ENCODE results near the gene NFATC1. TPM values are rescaled to one million over a fixed set of nuclear protein-coding genes. Genes with fewer than 3 reads are reported as not detected.

NFATC1 gene
- polyA plus RNA-seq, 1 experiment: 0.73 TPM

DNA sequence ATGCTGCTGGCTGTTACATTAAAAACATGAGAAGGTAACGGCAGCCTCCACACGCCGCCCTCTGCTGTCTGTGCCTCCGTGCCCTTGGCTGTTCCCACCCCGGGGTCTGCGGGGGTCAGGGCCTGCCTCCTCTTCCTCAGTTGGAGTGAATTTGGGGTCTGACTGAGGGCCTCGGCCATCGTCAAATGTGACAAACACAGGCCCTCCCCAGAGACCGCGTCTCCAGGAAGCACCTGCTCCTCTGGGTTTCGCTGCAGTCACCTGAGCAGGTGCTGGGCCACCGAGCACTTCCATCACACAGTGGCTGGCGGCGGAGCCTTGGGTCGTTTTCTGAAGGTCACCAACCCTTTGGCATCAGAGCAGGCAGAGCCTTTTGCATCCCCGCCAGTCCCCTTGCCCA is 70.9 kb downstream of the NFATC1 start:
- TF ChIP-seq, protein P1, sequence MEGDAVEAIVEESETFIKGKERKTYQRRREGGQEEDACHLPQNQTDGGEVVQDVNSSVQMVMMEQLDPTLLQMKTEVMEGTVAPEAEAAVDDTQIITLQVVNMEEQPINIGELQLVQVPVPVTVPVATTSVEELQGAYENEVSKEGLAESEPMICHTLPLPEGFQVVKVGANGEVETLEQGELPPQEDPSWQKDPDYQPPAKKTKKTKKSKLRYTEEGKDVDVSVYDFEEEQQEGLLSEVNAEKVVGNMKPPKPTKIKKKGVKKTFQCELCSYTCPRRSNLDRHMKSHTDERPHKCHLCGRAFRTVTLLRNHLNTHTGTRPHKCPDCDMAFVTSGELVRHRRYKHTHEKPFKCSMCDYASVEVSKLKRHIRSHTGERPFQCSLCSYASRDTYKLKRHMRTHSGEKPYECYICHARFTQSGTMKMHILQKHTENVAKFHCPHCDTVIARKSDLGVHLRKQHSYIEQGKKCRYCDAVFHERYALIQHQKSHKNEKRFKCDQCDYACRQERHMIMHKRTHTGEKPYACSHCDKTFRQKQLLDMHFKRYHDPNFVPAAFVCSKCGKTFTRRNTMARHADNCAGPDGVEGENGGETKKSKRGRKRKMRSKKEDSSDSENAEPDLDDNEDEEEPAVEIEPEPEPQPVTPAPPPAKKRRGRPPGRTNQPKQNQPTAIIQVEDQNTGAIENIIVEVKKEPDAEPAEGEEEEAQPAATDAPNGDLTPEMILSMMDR (IDR thresholded peaks at IDR 0.05; ENCODE audit: low read depth, low read length): no peak
- Histone ChIP-seq H3K4me3 (ENCODE audit: low read depth, low read length) (no peak overlapping the region), H3K27ac (ENCODE audit: low read depth, low read length) (no peak overlapping the region), H3K27me3 (ENCODE audit: control insufficient read depth, insufficient read depth, low read length) (peaks cover 5% of the 10 kb centered on the region), H3K9me3 (ENCODE audit: control insufficient read depth, insufficient read depth, low read length) (peaks cover 12% of the 10 kb centered on the region; the same call in 1 of the 2 replicates)
- CTCF ChIA-PET: interaction anchor here (1.1 kb wide), 1 partner anchor 88 kb away, joined by 4 read pairs; no protein-coding TSS in a partner anchor
- POLR2A ChIA-PET: no interaction called here
- DNase-seq (ENCODE audit: low read depth, low spot score): no peak

DNA sequence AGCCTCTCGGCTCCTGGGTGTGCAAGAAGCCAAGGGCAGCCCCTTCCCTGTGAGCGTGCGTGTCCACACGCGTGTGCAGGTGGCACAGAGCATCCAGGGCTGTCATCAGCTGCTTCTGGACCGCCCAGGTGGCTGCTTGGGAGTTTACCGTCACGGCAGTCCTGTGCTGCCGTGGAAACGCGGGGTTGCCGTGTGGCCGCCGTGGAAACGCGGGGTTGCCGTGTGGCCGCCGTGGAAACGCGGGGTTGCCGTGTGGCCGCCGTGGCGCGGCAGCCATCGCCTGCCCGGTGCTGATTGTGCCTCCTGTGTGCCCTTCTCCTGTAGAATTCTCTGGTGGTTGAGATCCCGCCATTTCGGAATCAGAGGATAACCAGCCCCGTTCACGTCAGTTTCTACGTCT is 71.4 kb downstream of the NFATC1 start:
- TF ChIP-seq, protein P1 (IDR thresholded peaks at IDR 0.05; ENCODE audit: low read depth, low read length): no peak
- CTCF ChIA-PET: no interaction called here
- POLR2A ChIA-PET: no interaction called here
- Histone ChIP-seq H3K9me3 (ENCODE audit: control insufficient read depth, insufficient read depth, low read length) (peaks cover 18% of the 10 kb centered on the region), H3K4me3 (ENCODE audit: low read depth, low read length) (no peak overlapping the region), H3K27me3 (ENCODE audit: control insufficient read depth, insufficient read depth, low read length) (peaks cover 5% of the 10 kb centered on the region), H3K27ac (ENCODE audit: low read depth, low read length) (no peak overlapping the region)
- DNase-seq (ENCODE audit: low read depth, low spot score): no peak

DNA sequence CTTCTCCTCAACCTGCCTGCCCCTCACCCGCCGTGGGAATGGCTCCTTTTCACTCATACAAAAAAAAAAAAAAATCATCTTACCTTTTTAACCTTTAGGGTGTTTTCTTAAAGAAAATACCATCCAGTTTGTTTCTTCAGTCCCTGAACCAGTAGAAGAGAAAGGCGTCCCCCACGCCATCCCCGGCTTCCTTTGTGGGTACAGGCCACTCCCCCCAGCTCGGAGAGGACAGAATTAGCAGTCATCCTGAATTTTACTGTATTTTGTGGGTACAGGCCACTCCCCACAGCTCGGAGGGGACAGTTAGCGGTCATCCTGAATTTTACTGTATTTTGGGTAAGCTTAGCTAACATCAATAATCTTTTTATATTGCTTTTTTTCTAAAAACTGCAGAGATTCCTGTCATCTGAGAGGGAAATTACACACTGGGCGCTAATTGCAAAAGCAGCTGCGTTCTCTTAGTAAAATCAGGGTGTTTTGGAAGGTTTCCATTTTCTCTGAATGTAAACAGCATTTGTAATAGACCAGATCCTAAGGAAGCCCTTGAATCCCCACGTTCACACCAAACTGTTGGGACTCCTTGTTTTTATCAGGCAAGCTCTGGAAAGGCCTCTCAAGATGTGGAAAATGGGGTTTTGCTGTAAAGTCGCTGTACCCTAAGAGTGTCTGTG is 72.5 kb downstream of the NFATC1 start:
- DNase-seq (ENCODE audit: low read depth, low spot score): no peak
- TF ChIP-seq, protein P1 (IDR thresholded peaks at IDR 0.05; ENCODE audit: low read depth, low read length): no peak
- POLR2A ChIA-PET: no interaction called here
- H3K9me3 ChIP-seq (ENCODE audit: control insufficient read depth, insufficient read depth, low read length): peaks cover 29% of the 10 kb centered on the region
- H3K27ac ChIP-seq (ENCODE audit: low read depth, low read length): no peak overlapping the region
- no peak overlapping the region for H3K4me3 ChIP-seq (ENCODE audit: low read depth, low read length)
- CTCF ChIA-PET: no interaction called here
- H3K27me3 ChIP-seq (ENCODE audit: control insufficient read depth, insufficient read depth, low read length): peaks cover 5% of the 10 kb centered on the region

DNA sequence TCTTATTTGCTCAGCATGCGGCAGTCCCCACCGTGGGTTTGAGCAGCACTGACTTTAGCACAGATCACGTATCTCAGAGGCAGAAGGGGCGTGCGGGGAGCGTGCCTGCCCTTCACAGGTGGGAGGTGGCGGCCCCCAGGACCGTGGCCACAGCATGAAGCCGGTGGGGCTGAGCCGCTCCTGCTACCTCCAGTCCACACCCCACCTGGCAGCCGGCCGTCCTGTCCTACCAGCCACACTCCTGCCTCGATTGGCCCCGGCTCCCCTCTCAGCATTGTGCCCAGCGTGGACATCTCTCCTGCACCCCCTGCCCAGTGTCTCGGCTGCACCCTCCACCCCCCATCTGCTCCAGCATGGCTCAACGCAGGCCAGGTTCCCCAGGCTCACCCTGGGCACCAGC is 73.6 kb downstream of the NFATC1 start:
- H3K4me3 ChIP-seq (ENCODE audit: low read depth, low read length): no peak overlapping the region
- TF ChIP-seq, protein P1 (IDR thresholded peaks at IDR 0.05; ENCODE audit: low read depth, low read length): no peak
- H3K9me3 ChIP-seq (ENCODE audit: control insufficient read depth, insufficient read depth, low read length): peaks cover 32% of the 10 kb centered on the region
- peaks cover 5% of the 10 kb centered on the region for H3K27me3 ChIP-seq (ENCODE audit: control insufficient read depth, insufficient read depth, low read length)
- no peak overlapping the region for H3K27ac ChIP-seq (ENCODE audit: low read depth, low read length)
- CTCF ChIA-PET: no interaction called here
- DNase-seq (ENCODE audit: low read depth, low spot score): no peak
- POLR2A ChIA-PET: no interaction called here

DNA sequence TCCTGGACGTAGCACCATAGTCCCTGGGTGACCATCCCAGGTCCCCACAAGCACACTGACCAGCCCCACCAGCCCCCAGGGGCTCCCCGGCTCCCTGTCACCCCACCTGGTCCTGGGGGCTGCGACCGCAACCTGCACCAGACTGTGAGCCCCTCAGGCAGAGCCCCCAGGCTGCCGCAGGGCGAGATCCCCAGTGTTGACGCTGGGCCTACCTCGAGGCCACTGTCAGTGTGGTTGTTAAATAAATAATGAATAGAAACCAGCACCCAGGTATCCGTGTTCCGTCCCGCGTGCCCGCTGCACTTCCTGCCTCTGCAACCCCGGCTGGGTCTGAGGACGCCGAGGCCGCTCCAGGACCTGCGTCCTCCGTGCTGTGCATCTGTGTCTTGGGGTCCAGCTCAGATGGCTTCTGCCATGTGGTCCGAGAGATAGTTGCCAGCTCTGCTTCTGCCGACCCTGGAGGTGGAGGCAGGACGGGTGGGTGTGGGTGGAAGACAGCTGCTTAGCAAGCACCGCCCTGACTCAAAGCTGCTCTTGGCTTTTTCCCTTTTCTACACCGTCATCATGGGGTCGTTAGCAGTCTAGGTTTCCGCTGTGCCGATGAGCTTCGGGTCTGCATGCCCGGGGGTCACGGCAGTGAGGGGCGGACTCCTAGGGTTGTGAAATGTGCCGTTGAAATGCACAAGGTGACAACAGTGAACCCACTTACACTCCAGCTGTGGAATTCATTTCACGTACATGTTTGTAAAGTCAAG is 74.2 kb downstream of the NFATC1 start:
- TF ChIP-seq, protein P1 (IDR thresholded peaks at IDR 0.05; ENCODE audit: low read depth, low read length): no peak
- H3K4me3 ChIP-seq (ENCODE audit: low read depth, low read length): no peak overlapping the region
- peaks cover 37% of the 10 kb centered on the region for H3K9me3 ChIP-seq (ENCODE audit: control insufficient read depth, insufficient read depth, low read length)
- no peak overlapping the region for H3K27ac ChIP-seq (ENCODE audit: low read depth, low read length)
- peaks cover 5% of the 10 kb centered on the region for H3K27me3 ChIP-seq (ENCODE audit: control insufficient read depth, insufficient read depth, low read length)
- DNase-seq (ENCODE audit: low read depth, low spot score): no peak
- CTCF ChIA-PET: no interaction called here
- POLR2A ChIA-PET: no interaction called here
